ENCODE results near the gene PRDM1. TPM values are rescaled to one million over a fixed set of nuclear protein-coding genes. Genes with fewer than 3 reads are reported as not detected.

PRDM1 gene
- polyA plus RNA-seq, 1 of the 3 experiments (the other 2 are of a cell fraction), result 4.0 TPM

GRCh38 chr6:106134087-106134770, 48.1 kb downstream of the PRDM1 start (continued):
- no peak for TF ChIP-seq ZBTB33 (IDR thresholded peaks at IDR 0.05; ENCODE audit: borderline replicate concordance, low read depth)

- CTCF ChIA-PET, result interaction anchor here (0.5 kb wide), 1 partner anchor 408 kb away, joined by 3 read pairs; no protein-coding TSS in a partner anchor
- Histone ChIP-seq H3K9ac (no peak overlapping the region), H3K4me2 (peak overlapping the region; percentile 53; the same call in 1 of the 2 replicates), H3K79me2 (ENCODE audit: insufficient read depth) (no peaks in the 10 kb centered on the region), H3K9me3 (no peaks in the 10 kb centered on the region), H3K36me3 (replicated peaks in 1 of 2; ENCODE audit: control insufficient read depth in 1 of 2, insufficient read depth in 2 of 2, low read length in 1 of 2) (no peaks in the 10 kb centered on the region), H3K4me3 (ENCODE audit: low read depth in 2 of 2, low read length in 1 of 2) (no peak overlapping the region), H3K27ac (ENCODE audit: low read depth in 2 of 2, low read length in 1 of 2) (0 out of 4 replicates have a peak overlapping the region, but pooled peaks of 1 of the 2 experiments have one; percentile 26), H3K4me1 (ENCODE audit: control insufficient read depth in 1 of 2, insufficient read depth in 2 of 2, low read depth in 1 of 2, low read length in 1 of 2) (peaks cover 5 to 13% of the 10 kb centered on the region in 2 experiments; a peak in 2 of 4 replicates), H3F3A (replicated peaks; ENCODE audit: insufficient read depth) (peaks cover 10% of the 10 kb centered on the region), H2AFZ (ENCODE audit: low read depth) (peak overlapping the region; percentile 61), H3K27me3 (ENCODE audit: insufficient read depth) (no peaks in the 10 kb centered on the region), H4K20me1 (ENCODE audit: insufficient read depth) (no peaks in the 10 kb centered on the region), H3K9me2 (no peaks in the 10 kb centered on the region)
- POLR2A ChIA-PET, result no interaction called here
- 64% methylated on average over 17 of the region's 18 CpGs for WGBS (ENCODE audit: low lambda C conversion rate)
- no peak for TF ChIP-seq EZH2phosphoT487 (IDR thresholded peaks at IDR 0.05; ENCODE audit: borderline replicate concordance, low read depth)
- TF ChIP-seq USF2 (IDR thresholded peaks at IDR 0.05; ENCODE audit: borderline replicate concordance, low read depth, low read length), result no peak
- peak; percentile 35 for TF ChIP-seq TCF12 (IDR thresholded peaks at IDR 0.05)
- TF ChIP-seq MAX (IDR thresholded peaks at IDR 0.05; ENCODE audit: low read depth), result no peak
- peak; percentile 53; the same call in 1 of the 2 replicates for TF ChIP-seq RXRA (IDR thresholded peaks at IDR 0.05; ENCODE audit: borderline replicate concordance, low read depth)
- no peak for TF ChIP-seq CHD2 (IDR thresholded peaks at IDR 0.05; ENCODE audit: low read length, partially characterized antibody)
- peak; percentile 51; the same call in 1 of the 2 replicates for TF ChIP-seq FOSL2 (IDR thresholded peaks at IDR 0.05; ENCODE audit: borderline replicate concordance, low read depth)
- TF ChIP-seq FOXJ3 (CRISPR knock-in tag; IDR thresholded peaks at IDR 0.05), result no peak
- peak; percentile 76 for TF ChIP-seq PBX3 (IDR thresholded peaks at IDR 0.05)
- TF ChIP-seq RCOR1 (IDR thresholded peaks at IDR 0.05; ENCODE audit: low read length), result no peak
- TF ChIP-seq RFX5 (IDR thresholded peaks at IDR 0.05; ENCODE audit: low read length), result no peak
- no peak for TF ChIP-seq MXI1 (IDR thresholded peaks at IDR 0.05; ENCODE audit: low read depth, low read length)
- TF ChIP-seq USF1 (IDR thresholded peaks at IDR 0.05; ENCODE audit: borderline replicate concordance, low read depth), result no peak
- no peak for TF ChIP-seq GABPA (IDR thresholded peaks at IDR 0.05; ENCODE audit: low read depth)
- peak; percentile 46; the same call in 1 of the 2 replicates for TF ChIP-seq JUND (IDR thresholded peaks at IDR 0.05)
- peak; percentile 45 for TF ChIP-seq NFIC (IDR thresholded peaks at IDR 0.05; ENCODE audit: borderline replicate concordance)
- no peak for DNase-seq
Measured at GRCh38 chr6:106134906-106135634, 48.9 kb downstream of the PRDM1 start.

Measured in SK-N-SH (cell line).